GM18498 (cell line): Measurements from ENCODE around the gene G6PC2.

ENCODE experiments used
- ATAC-seq: cut with Tn5 transposase; IDR thresholded peaks from one replicate; pipeline ENCODE4 v1.9.1; 2021; ENCODE audit warnings: mild to moderate bottlenecking, moderate library complexity; ENCODE audit not compliant: unreplicated experiment

The G6PC2 gene

DNA sequence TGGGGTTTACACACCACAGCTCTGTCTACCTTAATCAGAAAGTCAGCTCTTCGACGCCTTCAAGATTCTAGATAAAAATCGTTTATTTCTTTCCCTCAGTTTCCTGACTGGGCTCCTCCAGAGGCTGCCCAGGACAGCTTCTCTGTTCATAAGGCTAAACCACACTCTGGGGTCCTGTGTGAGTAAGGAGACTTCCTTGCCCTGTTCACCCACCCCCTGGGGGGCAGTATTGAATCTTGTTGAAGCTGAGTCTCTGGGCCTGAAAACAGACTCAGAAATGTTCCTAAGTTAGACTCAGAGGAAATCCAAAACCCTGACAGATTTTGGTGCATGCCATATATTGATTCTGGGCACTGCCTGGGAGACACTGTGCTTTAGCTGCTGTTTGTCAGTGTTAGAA is 43.0 kb downstream of the G6PC2 start:
- ATAC-seq, result no peak

DNA sequence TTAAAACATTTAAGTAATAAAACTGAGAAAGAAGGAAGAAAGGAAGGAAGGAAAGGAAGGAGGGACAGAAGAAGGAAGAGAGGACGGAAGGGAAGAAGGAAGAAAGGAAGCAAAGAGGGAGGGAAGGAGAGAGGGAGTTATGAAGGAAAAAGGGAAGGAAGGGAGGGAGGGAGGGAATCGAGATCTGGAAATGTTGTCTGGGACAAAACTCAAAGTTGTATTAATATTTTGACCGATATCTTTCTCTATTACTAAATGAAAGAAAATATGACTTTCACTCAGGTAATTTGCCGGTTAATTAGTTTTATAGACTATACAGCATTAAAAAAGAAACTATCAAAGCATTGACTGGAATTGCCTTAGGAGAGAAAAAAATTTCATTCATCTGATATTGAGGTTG is 44.4 kb downstream of the G6PC2 start:
- no peak for ATAC-seq

DNA sequence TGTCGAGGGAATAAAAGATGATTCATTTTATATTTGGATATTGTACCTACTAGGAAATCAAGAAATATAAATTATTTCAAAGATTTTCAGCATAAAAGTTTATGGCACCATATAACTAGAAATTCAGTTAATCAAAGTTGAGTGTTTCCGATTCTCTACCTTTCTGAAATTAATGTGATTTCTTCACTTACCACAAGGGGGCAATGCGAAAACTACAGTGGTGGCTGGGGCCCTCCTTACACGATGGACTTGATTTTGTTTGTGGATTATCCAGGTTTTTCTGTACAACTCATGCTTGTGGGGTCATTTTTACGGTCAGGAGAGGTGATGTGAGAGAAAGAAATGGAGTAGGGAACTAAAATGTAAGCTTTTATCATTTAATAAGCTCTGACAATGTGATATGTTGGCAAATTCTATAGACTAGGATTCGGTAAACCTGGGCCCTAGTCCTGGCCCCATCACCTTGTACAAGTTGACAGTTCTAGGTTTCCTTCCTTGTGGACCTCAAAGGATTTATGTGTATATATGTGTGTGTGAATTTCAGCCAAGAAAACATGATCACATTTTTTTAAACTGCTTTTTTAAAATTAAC is 47.6 kb downstream of the G6PC2 start:
- no peak for ATAC-seq

DNA sequence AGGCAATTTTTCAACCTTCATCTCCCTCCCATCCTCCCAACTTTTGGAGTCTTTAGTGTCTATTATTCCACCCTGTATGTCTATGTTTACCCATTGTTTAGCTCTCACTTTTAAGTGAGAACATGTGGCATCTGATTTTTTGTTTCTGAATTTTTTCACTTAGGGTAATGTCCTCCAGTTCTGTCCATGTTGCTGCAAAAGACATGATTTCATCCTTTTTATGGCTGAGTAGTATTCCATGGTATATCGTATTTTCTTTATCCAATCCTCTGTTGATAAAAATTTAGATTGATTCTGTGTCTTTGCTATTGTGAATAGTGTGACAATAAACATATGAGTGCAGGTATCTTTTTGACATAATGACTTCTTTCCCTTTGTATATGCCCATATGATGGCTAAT is 48.2 kb downstream of the G6PC2 start:
- ATAC-seq, result no peak

DNA sequence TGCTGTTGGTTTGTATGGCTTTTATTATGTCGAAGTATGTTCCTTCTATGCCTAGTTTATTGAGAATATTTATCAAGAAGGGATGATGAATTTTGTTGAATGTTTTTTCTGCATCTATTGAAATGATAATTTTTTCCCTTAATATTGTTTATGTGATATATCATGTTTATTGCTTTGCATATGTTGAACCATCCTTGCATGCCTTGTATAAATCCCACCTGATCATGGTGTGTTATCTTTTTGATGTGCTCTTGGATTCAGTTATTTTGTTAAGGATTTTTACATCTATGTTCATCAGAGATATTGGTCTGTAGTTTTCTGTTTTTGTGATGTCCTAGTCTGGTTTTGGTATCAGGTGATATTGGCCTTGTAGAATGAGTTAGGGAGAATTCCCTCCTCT is 50.8 kb downstream of the G6PC2 start:
- ATAC-seq, result no peak

DNA sequence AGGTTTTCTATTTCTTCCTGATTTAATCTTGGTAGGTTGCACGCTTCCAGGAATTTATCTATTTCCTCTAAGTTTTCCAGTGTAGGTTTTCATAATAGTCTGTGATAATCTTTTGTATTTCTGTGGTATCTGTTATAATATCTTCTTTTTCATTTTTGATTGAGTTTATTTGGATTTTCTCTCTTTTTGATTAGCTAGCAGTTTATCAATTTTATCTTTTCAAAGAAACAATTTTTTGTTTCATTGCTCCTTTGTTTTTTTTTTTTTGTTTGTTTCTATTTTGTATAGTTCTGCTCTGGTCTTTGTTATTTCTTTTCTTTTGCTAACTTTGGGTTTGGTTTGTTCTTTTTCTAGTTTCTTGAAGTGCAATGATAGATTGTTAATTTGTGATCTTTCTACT is 51.3 kb downstream of the G6PC2 start:
- no peak for ATAC-seq

DNA sequence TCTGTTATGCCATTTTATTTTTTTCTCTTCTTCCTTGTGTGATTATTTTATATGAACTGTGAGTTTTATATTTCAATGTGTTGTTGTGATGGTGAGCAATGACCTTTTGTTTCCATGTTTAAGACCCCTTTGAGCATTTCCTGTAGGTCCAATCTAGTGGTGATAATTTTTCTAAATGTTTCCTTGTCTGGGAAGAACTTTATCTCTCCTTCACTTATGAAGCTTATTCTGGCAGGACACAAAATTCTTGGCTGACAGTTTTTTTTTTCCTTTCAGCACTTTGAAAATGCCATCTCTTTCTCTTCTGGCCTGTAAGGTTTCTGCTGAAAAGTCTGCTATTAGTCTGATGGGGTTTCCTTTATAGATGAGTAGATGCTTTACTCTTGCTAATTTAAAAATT is 53.2 kb downstream of the G6PC2 start:
- no peak for ATAC-seq

DNA sequence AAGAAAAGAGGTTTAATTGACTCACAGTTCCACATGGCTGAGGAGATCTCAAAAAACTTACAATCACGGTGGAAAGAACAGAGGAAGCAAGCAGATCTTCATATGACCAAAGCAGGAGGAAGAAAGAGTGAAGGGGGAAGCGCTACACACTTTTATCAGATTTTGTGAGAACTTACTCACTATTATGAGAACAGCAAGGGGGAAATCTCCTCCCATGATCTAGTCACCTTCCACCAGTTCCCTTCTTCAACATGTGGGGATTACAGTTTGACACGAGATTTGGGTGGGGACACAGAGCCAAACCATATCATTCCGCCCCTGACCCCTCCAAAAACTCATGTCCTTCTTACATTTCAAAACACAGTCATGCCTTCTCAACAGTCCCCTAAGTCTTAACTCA is 54.2 kb downstream of the G6PC2 start:
- ATAC-seq, result no peak

DNA sequence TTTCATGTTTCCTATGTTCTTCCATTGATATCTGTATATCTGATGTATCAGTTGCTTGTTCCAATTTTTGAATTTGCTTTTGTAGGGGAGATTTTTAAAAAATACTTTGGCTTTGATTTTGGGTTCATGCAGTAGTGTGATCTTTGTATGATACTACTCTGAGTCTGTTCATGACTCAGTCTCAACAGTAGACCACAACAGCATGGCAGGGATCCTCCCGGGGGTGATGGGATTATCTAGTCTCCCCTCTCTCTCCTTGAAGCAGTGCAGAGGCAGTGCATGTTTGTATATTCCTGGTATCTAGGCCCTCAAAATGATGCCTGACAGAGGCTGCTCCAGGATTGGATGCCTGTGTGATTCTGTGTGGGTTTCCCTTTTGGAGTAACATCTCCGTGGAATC is 55.3 kb downstream of the G6PC2 start:
- no peak for ATAC-seq
